GM21723 (cell line): ENCODE data around the gene PCCA.
A peak's percentile ranks its signal among the peaks of the same experiment; 100 is the strongest.
"Not testable (repeated sequence)": the region's sequence is repeated elsewhere in the genome, so short reads cannot be mapped to it uniquely, and the experiment has no call there.

Source experiments
- ATAC-seq: cut with Tn5 transposase; IDR thresholded peaks from one replicate; pipeline ENCODE4 v1.9.1; 2021; ENCODE audit warnings: mild to moderate bottlenecking, moderate library complexity; ENCODE audit not compliant: unreplicated experiment

PCCA gene

DNA sequence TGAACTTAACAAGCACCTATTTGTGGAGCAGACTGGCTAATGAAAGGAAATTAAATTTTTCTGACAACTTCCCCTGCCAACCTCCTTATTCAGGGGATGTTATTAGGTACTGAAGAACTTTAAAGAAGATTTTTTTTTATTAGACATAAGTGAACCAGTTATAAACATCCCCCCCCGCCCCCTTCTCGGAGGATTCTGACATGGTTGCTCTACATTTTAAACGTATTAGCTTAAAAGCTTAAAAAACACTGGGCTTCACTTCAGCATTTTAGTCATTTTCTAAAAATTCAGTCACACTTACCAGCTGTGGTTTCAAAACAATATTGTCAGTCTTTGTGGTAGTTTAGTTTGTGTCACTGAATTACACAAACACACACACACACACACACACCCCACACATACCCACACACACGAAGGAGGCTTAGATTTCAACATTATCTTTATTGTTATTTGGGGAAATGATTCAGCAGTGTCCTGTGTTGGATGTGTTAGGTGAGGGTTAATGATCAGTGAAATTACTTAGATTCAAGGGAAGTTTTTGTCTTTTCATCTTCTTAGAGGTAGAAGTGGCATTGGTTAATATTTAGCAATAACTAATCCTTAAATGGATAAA, 145.7 kb downstream of the PCCA start:
- no peak for ATAC-seq

GRCh38 chr13:100235311-100235901, 146.5 kb downstream of the PCCA start:
- ATAC-seq, result peak; percentile 56

GRCh38 chr13:100240109-100240779, 151.4 kb downstream of the PCCA start:
- no peak for ATAC-seq

- ATAC-seq, result no peak
Observed at GRCh38 chr13:100244431-100244830, 155.5 kb downstream of the PCCA start.

DNA sequence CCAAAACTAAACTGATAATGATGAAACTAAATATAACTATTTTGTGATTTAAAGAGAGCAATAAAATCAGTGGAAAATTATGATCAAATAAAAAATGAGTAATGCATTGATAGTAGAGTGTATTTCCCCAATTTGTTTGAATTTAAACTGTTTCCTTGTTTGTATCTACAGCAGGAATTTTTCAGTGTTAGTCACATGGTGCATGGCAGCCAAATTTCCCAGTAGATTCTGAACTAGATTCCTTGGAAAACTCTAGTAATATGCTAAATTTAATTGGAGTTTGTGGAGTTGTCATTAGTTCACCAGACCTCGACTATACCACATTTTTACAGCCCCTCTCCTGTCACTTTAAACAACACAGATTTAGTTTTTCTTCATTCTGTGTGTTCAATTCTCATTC, 156.2 kb downstream of the PCCA start:
- no peak for ATAC-seq

GRCh38 chr13:100247937-100248336, 159.0 kb downstream of the PCCA start:
- ATAC-seq, result no peak

DNA sequence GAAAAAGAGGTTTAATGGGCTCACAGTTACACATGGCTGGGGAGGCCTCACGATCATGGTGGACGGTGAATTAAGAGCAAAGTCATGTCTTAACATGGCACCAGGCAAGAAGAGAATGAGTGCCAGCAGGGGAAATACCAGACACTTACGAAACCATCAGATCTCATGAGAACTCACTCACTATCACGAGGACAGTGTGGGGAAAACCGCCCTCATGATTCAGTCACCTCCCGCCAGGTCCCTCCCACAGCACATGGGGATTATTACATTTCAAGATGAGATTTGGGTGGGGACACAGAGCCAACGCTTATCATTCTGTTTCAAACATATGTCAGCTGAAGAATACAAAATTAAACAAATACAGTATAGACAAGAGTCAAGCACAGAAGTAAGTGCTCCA, 165.1 kb downstream of the PCCA start:
- ATAC-seq, result no peak

DNA sequence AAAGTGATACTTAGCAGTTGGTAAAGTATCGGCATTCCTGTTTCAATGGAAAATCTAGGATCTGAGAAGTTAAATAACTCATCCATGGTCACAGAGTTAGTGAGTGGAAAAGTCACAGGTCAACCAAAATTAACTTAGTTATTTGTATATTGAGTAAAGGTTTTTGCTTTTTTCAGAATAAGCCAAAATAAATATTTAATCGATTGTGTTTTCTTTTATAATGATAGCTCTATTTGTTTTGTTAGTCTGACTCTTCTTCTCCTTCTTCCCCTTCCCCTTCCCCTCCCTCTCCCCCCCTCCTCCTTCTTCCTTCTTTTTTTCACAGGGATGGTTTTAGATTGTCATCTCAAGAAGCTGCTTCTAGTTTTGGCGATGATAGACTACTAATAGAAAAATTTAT, 173.5 kb downstream of the PCCA start:
- ATAC-seq, result no peak

- no peak for ATAC-seq
Observed at GRCh38 chr13:100266026-100266425, 177.1 kb downstream of the PCCA start.

DNA sequence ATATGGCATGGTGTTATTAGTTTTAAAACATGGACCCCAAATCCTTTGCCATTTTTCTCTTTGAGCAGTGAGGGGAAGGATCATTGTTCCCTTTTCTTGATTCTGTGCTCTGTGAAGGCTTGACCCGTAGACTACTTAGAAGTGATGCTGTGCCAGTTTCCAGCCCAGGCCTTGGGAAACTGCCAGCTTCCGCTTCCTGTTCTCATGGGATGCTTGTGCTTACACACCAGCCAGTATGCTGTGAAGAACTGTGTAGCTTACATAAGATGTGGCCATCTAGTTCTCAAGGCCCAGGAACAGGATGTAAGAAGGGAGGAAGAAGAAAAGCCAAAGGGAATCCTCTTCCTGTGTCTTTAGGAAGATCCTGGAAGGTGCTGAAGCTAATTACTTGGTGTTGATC, 180.9 kb downstream of the PCCA start:
- no peak for ATAC-seq

DNA sequence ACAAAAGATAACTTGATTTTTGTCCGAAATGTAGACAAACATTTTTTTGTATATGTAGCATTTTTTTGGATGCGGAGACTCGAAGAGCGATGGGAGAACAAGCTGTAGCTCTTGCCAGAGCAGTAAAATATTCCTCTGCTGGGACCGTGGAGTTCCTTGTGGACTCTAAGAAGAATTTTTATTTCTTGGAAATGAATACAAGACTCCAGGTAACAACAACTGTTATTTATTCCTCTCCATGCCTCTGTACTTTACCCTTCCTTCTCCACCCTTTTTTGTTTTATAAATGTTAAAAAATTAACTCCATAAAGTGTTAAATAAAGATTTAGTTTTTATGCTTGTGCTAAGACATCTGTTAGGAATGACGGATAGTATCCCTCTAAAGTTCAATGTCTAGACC, 184.2 kb downstream of the PCCA start:
- ATAC-seq, result no peak

DNA sequence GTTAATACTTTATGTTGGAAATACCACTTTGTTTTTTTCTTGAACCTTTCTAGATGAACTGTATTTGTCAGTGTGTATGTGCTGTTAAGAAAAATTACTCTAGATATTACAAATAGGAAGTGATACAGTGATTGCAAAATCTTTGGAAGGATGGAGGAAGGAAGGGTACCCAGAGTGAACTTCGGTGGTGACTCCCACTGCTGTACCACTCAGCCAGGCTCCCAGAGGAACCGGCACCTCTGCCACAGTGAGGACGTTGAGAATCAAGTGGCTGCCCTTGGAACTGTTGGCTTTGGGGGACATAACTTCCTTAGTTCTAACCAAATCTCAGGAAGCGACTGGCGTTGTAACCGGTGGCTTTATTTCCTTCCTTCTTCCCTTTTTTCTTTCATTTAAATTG, 184.7 kb downstream of the PCCA start:
- no peak for ATAC-seq

DNA sequence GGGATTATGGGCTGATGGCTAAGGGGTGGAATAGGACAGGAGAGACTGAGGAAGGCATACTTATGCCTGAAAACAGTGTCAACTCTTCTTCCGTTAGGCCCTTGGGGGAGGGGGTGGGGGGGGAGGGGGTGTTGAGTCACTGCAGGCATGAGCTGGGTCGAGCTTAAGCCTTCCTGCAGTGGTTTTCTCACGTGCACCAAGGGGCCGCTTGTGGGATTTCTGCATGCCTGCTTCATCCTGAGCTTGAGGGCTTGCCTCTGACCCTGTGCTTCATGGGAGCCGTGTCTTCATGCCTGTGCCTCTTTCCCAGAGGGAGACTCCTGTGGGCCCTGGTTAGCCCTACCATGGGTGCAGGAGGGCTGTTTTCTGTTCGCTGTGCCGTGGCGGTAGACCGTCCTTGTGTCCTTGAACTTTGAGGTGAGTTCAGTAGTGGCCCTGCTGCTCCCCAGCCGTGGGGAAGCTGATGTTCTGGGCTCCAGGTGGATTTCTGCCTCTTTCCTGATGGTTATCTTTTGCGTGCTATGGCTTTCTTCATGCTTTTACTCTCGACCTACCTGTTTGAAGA, 186.1 kb downstream of the PCCA start:
- ATAC-seq, result no peak

DNA sequence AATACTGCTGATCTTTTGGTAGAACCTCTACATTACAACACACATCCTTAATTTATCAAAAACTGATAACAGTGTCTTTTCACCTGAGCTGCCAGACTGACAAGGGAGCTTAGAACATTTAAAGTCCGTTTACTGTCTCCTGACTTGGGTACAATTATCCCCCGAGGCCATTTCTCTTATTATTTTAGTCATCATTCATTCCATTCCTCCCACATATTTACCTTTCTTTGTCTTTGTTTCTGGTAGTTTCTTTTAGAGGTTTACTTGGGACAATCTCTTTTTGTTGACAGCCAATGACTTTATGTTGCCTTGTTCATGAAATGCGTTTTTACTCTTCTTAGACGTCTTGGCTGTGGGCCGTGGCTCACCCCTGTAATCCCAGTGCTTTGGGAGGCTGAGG, 186.9 kb downstream of the PCCA start:
- ATAC-seq, result no peak

GRCh38 chr13:100280681-100281080, 191.8 kb downstream of the PCCA start:
- ATAC-seq, result no peak

DNA sequence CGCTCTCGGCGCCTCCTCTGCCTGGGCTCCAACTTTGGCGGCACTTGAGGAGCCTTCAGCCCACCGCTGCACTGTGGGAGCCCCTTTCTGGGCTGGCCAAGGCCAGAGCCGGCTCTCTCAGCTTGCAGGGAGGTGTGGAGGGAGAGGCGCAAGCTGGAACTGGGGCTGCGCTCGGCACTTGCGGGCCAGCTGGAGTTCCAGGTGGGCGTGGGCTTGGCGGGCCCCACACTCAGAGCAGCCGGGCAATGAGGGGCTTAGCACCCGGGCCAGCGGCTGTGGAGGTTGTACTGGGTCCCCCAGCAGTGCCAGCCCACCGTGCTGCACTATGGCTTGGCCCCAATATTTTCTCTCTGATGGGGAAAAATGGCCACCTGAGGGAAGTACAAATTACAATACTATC, 193.4 kb downstream of the PCCA start:
- ATAC-seq, result not testable (repeated sequence)

DNA sequence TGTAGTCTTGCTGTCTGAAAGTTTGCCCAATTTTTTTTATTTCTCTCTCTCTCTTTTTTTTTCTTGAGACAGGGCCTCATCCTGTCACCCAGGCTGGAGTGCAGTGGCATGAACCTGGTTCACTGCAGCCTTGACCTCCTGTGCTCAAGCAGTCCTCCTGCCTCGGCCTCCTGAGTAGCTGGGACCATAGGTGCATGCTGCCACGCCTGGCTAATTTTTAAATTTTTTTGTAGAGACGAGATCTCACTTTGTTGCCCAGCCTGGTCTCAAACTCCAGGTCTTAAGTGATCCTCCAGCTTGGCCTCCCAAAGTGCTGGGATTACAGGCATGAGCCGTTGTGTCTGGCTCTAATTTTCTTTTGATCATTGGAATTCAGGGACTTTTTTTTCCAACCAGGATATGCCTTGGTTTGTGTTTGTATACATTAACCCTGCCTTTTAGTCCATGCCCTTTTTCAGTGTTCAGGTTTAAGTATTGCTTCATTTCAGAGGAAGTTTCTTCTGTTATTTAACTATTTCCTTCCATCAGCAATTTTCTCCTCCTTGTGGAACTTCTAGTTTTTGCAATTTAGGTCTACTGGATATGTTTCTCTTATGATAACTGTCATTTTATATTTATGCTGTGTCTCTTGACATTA, 201.4 kb downstream of the PCCA start:
- ATAC-seq, result no peak

DNA sequence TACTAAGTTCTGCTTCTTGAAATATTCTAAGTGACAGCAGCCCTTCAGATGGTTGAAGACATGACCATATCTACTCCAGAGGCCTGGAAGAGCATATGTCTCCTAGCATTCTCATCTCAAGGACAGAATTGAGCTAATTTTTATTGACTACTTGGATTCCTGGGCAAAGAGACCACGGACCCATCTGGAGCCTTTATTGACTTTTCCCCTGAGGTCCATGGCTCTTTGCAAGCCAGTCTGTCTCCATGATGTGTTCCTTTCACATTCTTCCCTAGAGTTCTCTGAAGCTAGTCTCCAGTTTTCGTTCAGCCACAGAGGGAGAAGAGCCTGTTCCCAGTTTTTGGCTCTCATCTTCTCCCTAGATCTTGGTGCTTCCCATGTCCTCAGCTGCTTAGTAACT, 202.7 kb downstream of the PCCA start:
- no peak for ATAC-seq

DNA sequence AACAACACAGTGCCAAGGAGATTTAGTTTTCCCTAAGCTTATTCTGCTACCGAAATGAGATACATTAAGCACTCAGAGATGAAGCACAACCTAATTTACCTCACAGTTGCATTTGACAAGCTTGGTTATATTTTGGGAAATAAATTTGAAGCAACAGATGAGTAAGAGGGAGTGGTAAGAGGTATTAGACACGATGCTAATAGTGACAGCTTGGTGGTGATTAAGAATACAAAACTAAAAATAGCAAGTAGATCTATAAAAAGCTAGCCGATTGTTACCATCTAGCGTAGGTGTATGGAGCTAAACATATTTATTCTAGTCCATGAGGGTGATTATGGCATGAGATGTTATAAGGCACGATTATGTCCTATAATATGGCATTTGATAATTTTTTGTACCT, 208.5 kb downstream of the PCCA start:
- no peak for ATAC-seq

DNA sequence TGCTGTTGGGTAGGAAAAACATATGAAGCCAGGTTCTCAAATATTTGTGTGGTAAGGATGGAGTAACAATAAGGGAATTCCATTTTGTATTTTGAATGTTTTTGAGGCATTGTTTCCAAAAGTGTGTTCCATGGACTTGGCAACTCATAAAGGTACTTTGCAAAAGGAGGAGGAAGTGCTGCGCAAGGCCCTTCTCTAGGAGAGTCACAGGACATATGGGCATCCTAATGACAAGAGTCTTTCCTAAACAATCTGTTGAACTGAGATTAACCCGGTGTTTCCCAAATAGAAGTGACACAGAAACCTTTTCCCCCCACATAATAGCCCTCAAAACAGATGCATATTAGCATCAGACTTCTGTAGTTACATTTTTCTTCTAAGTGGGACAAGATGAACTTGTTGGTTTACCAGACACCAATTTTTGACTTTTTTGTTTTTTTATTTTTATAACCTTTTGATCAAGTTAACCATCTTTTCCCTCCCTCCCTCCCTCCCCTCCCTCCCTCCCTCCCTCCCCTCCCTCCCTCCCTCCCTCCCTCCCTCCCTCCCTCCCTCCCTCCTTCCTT, 209.3 kb downstream of the PCCA start:
- no peak for ATAC-seq

- ATAC-seq, result no peak
Observed at GRCh38 chr13:100298691-100299090, 209.8 kb downstream of the PCCA start.
